Uterus (tissue), 4 donors: ENCODE data around the gene CAPN1. TPM values are rescaled to one million over a fixed set of nuclear protein-coding genes. Genes with fewer than 3 reads are reported as not detected.

Source experiments
- DNase-seq, 2 donors: peaks; one replicate each; pipeline ENCODE4 v3.0.0-alpha.2; 2019 to 2020
- H3K27ac ChIP-seq, 2 donors: fragments of 200-600 bp; sonication (generic); 1 replicate in 1 of 2; 2 replicates in 1 of 2; pipeline ENCODE4 v1.5.1; 2016 to 2018
- H3K27me3 ChIP-seq, 2 donors: fragments of 200-600 bp; sonication (generic); one replicate each; pipeline ENCODE4 v1.5.1; 2018 to 2019; ENCODE audit warnings: control low read depth in 1 of 2
- H3K36me3 ChIP-seq, 2 donors: fragments of 200-600 bp; sonication (generic); one replicate each; pipeline ENCODE4 v1.5.1; 2019; ENCODE audit warnings: control low read depth in 1 of 2
- H3K4me1 ChIP-seq, 2 donors: fragments of 200-600 bp; sonication (generic); one replicate each; pipeline ENCODE4 v1.5.1; 2018 to 2019; ENCODE audit warnings: control low read depth in 1 of 2
- H3K4me3 ChIP-seq, 2 donors: fragments of 200-600 bp; sonication (generic); 1 replicate in 1 of 2; 2 replicates in 1 of 2; pipeline ENCODE4 v1.5.1; 2018 to 2019; ENCODE audit warnings: mild to moderate bottlenecking in 1 of 2
- H3K9me3 ChIP-seq, 2 donors: fragments of 200-600 bp; sonication (generic); one replicate each; pipeline ENCODE4 v1.5.1; 2019; ENCODE audit warnings: control low read depth in 1 of 2
- POLR2A ChIP-seq, 2 donors: fragments of 450-650 bp; IDR thresholded peaks; one replicate each; pipeline ENCODE4 v1.6.1; 2016; ENCODE audit warnings: antibody characterized with exemption in 2 of 2, mild to moderate bottlenecking in 1 of 2, moderate library complexity in 1 of 2
- intact Hi-C: fragments of 100-400 bp; cut with DNase I; formaldehyde crosslinking; loops from one replicate; pipeline ENCODE4 v1.15.1; 2023; ENCODE audit warnings: low total_unique reads
- total RNA-seq, 4 donors: library from RNA; depleted of rRNA in 3 of 4; stranded (reverse); fragments of >200 nt in 3 of 4; gene quantifications; one replicate each; pipeline versions ENCODE4 v1.1.0 to v1.2.4, GENCODE V29; 2014 to 2023
- TF ChIP-seq, protein P1 (sequence below), 4 experiments: fragments of 200-600 bp in 2 of 4; fragments of 450-650 bp in 2 of 4; sonication (generic) in 2 of 4; IDR thresholded peaks; one replicate each; pipeline ENCODE4 v1.5.1; 2016 to 2019; ENCODE audit warnings: antibody characterized with exemption in 4 of 4, mild to moderate bottlenecking in 2 of 4, moderate library complexity in 1 of 4
- donor health status: DM: yes; HTN: yes; CAD: no.

Gene CAPN1
- total RNA-seq, 4 donors from 2014 or later, result 122 to 174 (median 157) TPM

DNA sequence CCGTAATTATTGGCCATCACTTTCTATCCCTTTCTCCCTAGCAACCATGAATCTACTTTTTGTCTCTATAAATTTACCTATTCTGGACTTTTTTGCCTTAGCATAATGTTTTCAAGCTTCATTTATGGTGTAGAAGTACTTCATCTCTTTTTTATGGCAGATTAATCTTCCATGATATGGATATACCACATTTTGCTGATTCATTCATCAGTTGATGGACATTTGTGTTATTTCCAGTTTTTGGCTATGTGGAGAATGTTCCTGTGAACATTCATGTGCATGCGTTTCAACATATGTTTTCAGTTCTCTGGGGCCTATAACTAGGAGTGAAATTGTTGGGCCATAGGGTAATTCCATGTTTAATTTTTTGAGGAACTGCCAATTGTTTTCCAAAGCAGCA lies 12.8 kb downstream of the CAPN1 start:
- Histone ChIP-seq H3K27me3 (no peaks in the 10 kb centered on the region), H3K4me1 (no peaks in the 10 kb centered on the region), H3K9me3 (no peaks in the 10 kb centered on the region), H3K4me3 (no peak overlapping the region), H3K36me3 (no peaks in the 10 kb centered on the region), H3K27ac (no peak overlapping the region)
- no peak for DNase-seq
- TF ChIP-seq, protein P1, sequence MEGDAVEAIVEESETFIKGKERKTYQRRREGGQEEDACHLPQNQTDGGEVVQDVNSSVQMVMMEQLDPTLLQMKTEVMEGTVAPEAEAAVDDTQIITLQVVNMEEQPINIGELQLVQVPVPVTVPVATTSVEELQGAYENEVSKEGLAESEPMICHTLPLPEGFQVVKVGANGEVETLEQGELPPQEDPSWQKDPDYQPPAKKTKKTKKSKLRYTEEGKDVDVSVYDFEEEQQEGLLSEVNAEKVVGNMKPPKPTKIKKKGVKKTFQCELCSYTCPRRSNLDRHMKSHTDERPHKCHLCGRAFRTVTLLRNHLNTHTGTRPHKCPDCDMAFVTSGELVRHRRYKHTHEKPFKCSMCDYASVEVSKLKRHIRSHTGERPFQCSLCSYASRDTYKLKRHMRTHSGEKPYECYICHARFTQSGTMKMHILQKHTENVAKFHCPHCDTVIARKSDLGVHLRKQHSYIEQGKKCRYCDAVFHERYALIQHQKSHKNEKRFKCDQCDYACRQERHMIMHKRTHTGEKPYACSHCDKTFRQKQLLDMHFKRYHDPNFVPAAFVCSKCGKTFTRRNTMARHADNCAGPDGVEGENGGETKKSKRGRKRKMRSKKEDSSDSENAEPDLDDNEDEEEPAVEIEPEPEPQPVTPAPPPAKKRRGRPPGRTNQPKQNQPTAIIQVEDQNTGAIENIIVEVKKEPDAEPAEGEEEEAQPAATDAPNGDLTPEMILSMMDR (IDR thresholded peaks at IDR 0.05), result no peak
- TF ChIP-seq POLR2A (IDR thresholded peaks at IDR 0.05), result no peak
- intact Hi-C loops, result no loop called here

DNA sequence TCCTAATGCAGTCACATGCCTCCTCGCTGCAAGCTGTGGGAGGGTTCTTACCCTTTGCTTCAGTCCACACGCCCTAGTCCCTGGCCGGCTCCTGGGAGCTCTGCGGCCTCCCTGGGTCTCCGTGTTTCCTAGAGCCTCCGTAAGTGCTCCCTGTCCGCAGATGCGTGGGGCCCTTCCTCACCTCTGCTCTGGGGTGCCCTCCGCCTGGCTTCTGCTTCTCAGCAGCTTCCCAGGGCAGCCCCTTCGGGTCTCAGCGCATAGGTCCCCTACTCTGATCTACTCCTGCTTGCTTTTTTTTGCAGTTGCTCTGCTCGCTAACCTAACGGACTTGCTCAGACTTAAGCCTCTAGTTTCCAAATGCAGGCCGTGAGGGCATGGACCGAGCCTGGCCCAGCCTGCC lies 22.4 kb downstream of the CAPN1 start:
- DNase-seq, result no peak
- no peaks in the 10 kb centered on the region for H3K4me1 ChIP-seq
- no peak for TF ChIP-seq POLR2A (IDR thresholded peaks at IDR 0.05)
- TF ChIP-seq, protein P1 (IDR thresholded peaks at IDR 0.05), result no peak
- H3K27me3 ChIP-seq, result no peaks in the 10 kb centered on the region
- H3K4me3 ChIP-seq, result no peak overlapping the region
- H3K9me3 ChIP-seq, result no peaks in the 10 kb centered on the region
- no peaks in the 10 kb centered on the region for H3K36me3 ChIP-seq
- intact Hi-C loops, result no loop called here
- no peak overlapping the region for H3K27ac ChIP-seq

DNA sequence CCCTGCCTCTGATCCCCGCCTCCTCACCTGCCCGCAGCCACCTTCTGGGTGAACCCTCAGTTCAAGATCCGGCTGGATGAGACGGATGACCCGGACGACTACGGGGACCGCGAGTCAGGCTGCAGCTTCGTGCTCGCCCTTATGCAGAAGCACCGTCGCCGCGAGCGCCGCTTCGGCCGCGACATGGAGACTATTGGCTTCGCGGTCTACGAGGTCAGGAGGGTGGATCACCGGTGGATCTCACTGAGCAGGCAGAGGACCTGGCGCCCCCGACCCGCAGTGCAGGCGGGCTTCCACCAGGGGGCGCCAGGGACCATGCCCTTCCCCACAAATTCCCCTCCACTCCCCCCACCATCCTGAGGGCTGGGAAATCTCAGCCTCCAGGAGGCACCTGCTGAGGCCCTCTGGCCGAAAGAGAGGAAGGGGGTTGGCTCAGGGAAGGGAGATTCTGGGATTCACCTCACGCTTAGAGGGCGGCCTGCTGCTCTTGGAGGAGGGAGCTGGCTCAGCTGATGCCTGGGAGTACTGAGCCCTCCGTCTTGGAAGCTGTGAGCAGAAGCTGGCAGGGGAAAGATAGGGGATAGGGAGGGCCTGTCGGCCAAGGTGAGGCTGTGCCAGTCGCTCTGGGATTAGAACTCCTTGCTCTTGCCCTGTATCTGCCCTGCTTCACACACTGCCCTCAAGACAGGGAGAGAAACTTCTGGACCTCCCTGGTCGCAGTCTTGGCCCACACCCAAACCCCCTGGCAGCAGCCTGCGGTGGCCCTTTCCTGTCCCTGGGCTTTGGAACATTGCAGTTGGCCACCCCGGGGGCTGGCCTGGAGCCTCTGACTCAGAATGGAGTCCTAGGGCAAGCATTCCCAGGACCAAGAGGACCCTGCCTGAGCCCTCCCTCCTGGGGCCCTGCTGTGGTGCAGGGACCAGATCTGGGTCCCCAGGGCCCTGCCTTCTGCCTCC lies 23.2 kb downstream of the CAPN1 start:
- H3K4me1 ChIP-seq, result no peaks in the 10 kb centered on the region
- H3K4me3 ChIP-seq, result no peak overlapping the region
- no peaks in the 10 kb centered on the region for H3K36me3 ChIP-seq
- H3K9me3 ChIP-seq, result no peaks in the 10 kb centered on the region
- TF ChIP-seq, protein P1 (IDR thresholded peaks at IDR 0.05), result peak; percentile 47 to 77 (median 61)
- no peak for TF ChIP-seq POLR2A (IDR thresholded peaks at IDR 0.05)
- H3K27me3 ChIP-seq, result no peaks in the 10 kb centered on the region
- intact Hi-C loops, result no loop called here
- DNase-seq, result peak in 1 of 2 donors; percentile 15
- H3K27ac ChIP-seq, result no peak overlapping the region

DNA sequence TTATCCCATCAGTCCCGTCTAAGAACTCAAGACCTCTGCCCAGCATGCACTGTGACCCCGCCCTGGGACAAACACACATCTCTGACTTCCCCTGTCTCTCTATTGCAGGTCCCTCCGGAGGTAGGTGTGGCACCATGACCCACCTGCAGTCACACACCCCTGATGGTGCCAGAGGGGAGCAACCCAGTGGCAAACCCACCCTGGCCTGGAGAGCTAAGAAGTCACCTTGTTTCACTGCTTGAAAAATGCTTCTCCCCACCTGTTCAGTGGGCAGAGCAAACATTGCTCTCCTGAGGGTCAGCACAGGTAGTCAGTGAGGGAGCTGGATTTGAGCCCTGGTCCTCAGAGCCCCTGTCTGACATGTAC lies 23.9 kb downstream of the CAPN1 start:
- no peaks in the 10 kb centered on the region for H3K9me3 ChIP-seq
- H3K36me3 ChIP-seq, result no peaks in the 10 kb centered on the region
- intact Hi-C loops, result no loop called here
- no peaks in the 10 kb centered on the region for H3K27me3 ChIP-seq
- DNase-seq, result no peak
- no peak overlapping the region for H3K4me3 ChIP-seq
- H3K27ac ChIP-seq, result no peak overlapping the region
- TF ChIP-seq POLR2A (IDR thresholded peaks at IDR 0.05), result no peak
- TF ChIP-seq, protein P1 (IDR thresholded peaks at IDR 0.05), result no peak
- no peaks in the 10 kb centered on the region for H3K4me1 ChIP-seq

DNA sequence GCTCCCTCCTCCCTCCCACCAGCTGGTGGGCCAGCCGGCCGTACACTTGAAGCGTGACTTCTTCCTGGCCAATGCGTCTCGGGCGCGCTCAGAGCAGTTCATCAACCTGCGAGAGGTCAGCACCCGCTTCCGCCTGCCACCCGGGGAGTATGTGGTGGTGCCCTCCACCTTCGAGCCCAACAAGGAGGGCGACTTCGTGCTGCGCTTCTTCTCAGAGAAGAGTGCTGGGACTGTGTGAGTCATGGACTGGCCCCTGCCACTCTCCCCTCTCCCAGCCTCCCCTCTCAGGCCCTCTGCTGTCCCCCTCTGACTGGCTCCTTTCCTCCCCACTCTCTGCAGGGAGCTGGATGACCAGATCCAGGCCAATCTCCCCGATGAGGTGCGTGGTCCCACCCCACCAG lies 24.7 kb downstream of the CAPN1 start:
- intact Hi-C loops, result no loop called here
- H3K4me3 ChIP-seq, result no peak overlapping the region
- H3K27ac ChIP-seq, result no peak overlapping the region
- DNase-seq, result no peak
- no peaks in the 10 kb centered on the region for H3K4me1 ChIP-seq
- no peaks in the 10 kb centered on the region for H3K27me3 ChIP-seq
- H3K9me3 ChIP-seq, result no peaks in the 10 kb centered on the region
- no peaks in the 10 kb centered on the region for H3K36me3 ChIP-seq
- TF ChIP-seq POLR2A (IDR thresholded peaks at IDR 0.05), result no peak
- TF ChIP-seq, protein P1 (IDR thresholded peaks at IDR 0.05), result no peak
